ENCODE data around the gene KL. TPM values are rescaled to one million over a fixed set of nuclear protein-coding genes. Genes with fewer than 3 reads are reported as not detected.

KL gene
- total RNA-seq, 1 donor, result 0.81 TPM

- no peak overlapping the region for H3K4me3 ChIP-seq (ENCODE audit: low read depth, low read length)
- DNase-seq (ENCODE audit: low read depth), result no peak
- TF ChIP-seq, protein P1, sequence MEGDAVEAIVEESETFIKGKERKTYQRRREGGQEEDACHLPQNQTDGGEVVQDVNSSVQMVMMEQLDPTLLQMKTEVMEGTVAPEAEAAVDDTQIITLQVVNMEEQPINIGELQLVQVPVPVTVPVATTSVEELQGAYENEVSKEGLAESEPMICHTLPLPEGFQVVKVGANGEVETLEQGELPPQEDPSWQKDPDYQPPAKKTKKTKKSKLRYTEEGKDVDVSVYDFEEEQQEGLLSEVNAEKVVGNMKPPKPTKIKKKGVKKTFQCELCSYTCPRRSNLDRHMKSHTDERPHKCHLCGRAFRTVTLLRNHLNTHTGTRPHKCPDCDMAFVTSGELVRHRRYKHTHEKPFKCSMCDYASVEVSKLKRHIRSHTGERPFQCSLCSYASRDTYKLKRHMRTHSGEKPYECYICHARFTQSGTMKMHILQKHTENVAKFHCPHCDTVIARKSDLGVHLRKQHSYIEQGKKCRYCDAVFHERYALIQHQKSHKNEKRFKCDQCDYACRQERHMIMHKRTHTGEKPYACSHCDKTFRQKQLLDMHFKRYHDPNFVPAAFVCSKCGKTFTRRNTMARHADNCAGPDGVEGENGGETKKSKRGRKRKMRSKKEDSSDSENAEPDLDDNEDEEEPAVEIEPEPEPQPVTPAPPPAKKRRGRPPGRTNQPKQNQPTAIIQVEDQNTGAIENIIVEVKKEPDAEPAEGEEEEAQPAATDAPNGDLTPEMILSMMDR (IDR thresholded peaks at IDR 0.05; ENCODE audit: insufficient read depth, low read length), result no peak
Measured at GRCh38 chr13:33110386-33110712, 94.1 kb downstream of the KL start.

GRCh38 chr13:33110713-33111413, 94.6 kb downstream of the KL start:
- TF ChIP-seq, protein P1 (IDR thresholded peaks at IDR 0.05; ENCODE audit: insufficient read depth, low read length), result no peak

DNA sequence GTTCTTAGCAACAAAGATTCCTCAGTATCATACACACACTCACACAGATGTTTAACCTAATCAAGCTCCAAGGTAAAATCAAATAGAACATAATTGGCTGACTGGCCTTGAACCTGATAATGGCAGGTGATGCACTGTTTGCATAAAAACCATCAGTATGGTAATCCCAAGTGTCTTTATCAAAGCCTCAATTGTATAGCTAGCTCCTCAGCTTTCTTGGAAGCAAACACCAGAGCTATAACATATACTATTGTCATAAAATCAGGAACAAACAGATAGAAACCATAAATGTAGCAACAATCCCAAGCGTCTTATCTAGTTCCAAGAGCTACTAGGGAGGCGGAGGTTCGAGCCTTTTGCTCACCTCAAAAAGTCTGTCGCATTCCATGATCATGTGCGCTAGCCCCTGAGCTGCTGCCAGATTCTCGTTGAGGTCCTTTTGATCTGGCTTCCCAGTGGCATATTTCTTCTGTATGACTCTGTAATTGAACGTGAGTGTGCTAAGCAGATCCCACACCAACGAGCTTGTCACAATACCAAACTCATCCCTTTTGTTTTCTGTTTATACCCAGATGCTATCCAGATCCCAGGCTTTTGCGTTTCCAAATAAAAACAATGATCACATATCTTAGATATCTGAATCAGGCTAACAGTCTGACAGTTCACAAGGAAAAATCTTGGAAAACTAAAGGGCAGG, 95.3 kb downstream of the KL start:
- no peak overlapping the region for H3K4me3 ChIP-seq (ENCODE audit: low read depth, low read length)
- TF ChIP-seq, protein P1 (IDR thresholded peaks at IDR 0.05; ENCODE audit: insufficient read depth, low read length), result no peak
- peak; percentile 57 for DNase-seq (ENCODE audit: low read depth)

More at GRCh38 chr13:33110713-33111413, 94.6 kb downstream of the KL start:
- peak; percentile 70 for DNase-seq (ENCODE audit: low read depth)
- no peak overlapping the region for H3K4me3 ChIP-seq (ENCODE audit: low read depth, low read length)

DNA sequence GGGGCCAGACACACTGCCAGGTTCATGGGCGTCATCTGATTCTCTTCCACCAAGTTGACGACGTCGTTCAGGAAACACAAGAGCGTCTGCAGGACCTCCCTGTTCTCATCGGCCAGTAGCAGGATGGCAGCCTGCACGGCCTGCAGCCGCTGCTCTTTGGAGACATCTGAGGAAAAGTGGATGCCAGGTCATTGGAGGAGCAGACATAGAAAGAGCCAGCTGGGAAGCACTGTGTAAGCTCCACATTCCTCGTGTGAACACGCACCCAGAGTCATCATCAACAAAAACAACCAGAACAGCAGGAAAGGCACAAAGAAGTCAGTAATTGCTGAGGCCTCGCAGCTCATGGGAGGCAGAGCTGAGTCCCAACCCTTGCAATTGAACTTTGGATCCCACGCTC, 96.5 kb downstream of the KL start:
- peak; percentile 14 for DNase-seq (ENCODE audit: low read depth)
- TF ChIP-seq, protein P1 (IDR thresholded peaks at IDR 0.05; ENCODE audit: insufficient read depth, low read length), result no peak

GRCh38 chr13:33114146-33114545, 97.9 kb downstream of the KL start:
- no peak overlapping the region for H3K4me3 ChIP-seq (ENCODE audit: low read depth, low read length)
- TF ChIP-seq, protein P1 (IDR thresholded peaks at IDR 0.05; ENCODE audit: insufficient read depth, low read length), result no peak
- no peak for DNase-seq (ENCODE audit: low read depth)

More for the DNA sequence above, 96.5 kb downstream of the KL start:
- no peak overlapping the region for H3K4me3 ChIP-seq (ENCODE audit: low read depth, low read length)

GRCh38 chr13:33115274-33115673, 99.1 kb downstream of the KL start:
- no peak for DNase-seq (ENCODE audit: low read depth)
- no peak overlapping the region for H3K4me3 ChIP-seq (ENCODE audit: low read depth, low read length)
- TF ChIP-seq, protein P1 (IDR thresholded peaks at IDR 0.05; ENCODE audit: insufficient read depth, low read length), result no peak

All from fibroblast of the aortic adventitia (primary cell).